ENCODE results near the gene TMEM117.
"Not testable (repeated sequence)": the region's sequence is repeated elsewhere in the genome, so short reads cannot be mapped to it uniquely, and the experiment has no call there.

TMEM117 gene

DNA sequence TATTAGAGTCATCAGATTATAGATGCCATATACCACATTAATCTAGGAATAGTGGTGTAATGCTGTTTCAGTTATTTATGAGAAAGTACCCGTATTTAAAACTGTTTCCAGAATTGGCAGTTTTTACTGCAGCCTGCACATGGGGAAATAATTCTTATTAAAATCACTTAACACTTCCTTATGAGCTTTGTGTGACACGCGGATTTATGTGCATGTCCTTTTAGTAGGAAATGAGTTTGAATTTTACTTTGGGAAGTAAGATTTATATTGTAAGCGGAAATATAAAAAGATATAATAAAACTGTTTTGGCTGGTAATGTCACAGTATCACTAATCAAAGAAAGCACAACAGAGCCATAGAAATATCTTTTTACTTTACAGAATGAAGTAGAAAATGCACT is 132.9 kb downstream of the TMEM117 start:
- DNase-seq: no peak

DNA sequence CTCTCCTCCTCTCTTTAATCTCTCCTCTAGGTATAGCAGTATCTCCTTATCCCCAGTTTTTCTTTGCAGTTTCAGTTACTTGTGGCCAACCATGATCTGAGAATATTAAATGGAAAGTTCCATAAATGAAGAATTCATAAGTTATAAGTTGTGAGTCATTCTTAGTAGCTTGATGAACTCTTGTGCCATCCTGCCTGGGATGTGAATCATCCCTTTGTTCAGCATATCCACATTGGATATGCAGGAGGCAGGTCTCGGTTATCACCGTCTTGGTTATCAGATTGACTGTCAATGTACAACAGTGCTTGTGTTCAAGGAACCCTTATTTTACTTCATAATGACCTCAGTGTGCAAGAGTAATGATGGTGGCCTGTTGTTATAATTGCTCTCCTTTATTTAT is 134.0 kb downstream of the TMEM117 start:
- no peak for DNase-seq

GRCh38 chr12:43973385-43973784 is 137.5 kb downstream of the TMEM117 start:
- no peak for DNase-seq

DNA sequence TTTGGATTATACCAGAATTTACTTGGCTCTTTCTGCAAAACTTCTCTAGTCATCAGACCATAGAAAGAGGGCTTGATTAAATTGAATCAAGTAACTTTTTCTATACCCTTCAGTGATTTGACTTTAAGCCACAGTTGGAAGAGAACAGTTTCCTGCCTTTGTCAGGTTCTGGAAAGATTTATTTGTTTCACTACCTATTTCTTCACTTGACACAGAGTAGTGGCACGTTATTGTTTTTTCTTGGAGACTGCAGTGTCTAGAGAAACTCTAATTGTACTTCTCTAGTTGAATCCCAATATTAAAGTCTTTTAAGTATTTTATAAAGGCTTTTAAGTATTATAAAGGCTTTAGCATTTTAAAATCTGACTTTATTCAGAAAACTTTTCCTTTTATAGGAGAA is 138.1 kb downstream of the TMEM117 start:
- DNase-seq: no peak

- no peak for DNase-seq
Measured at GRCh38 chr12:43976027-43976426, 140.1 kb downstream of the TMEM117 start.

DNA sequence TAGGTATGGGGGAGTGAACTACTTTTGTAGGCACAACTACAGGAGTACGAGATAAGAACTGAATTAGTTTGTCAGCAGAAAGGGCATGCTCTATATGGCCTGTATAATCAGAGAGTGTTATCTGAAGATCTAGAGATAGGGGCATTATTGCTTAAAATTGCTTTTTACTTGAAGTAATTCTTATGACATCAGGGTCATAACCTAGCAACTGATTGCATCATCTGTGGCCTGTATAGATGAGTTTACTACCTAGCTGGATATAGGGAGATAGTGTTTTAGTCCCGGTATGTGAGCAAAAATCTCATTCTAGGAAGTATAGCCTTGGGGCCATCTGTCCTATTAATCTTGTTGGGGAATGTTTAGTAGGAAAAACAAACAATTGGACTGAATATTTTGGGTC is 142.7 kb downstream of the TMEM117 start:
- no peak for DNase-seq

GRCh38 chr12:43979450-43979849 is 143.6 kb downstream of the TMEM117 start:
- no peak for DNase-seq

DNA sequence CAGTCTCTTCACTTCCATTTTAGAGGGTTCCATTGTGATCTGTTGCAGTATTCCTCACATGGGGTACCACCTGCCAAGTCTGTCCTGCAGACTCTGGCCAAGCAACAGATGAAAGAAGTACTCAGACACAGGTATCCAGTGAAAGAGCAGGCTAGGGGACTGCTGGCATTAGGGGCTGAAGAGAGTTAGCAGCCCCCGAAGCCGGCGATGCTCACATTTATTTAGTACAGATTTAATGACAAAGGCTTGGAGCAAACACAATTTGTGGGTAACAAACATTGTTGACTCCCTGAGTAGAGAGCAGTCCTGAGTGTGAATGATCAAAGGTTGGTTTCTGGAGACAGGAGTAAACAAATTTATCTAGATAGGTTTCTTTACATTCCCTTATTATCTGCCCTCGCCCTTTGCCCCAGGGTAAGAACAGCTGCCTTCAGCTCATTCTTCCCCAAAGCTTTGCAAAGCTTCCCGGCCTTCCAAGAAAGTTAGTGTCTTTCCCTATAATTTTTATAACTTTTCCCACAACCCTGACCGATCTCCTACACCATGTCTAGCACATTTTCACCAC is 144.8 kb downstream of the TMEM117 start:
- no peak for DNase-seq

- DNase-seq: no peak
Measured at GRCh38 chr12:43981726-43982125, 145.8 kb downstream of the TMEM117 start.

GRCh38 chr12:43982544-43982943 is 146.7 kb downstream of the TMEM117 start:
- DNase-seq: no peak

GRCh38 chr12:43988838-43989560 is 153.1 kb downstream of the TMEM117 start:
- DNase-seq: no peak

GRCh38 chr12:43992856-43993255 is 157.0 kb downstream of the TMEM117 start:
- no peak for DNase-seq

- peak; percentile 30 for DNase-seq
Measured at GRCh38 chr12:44000309-44000952, 164.6 kb downstream of the TMEM117 start.

- no peak for DNase-seq
Measured at GRCh38 chr12:44002607-44003006, 166.7 kb downstream of the TMEM117 start.

DNA sequence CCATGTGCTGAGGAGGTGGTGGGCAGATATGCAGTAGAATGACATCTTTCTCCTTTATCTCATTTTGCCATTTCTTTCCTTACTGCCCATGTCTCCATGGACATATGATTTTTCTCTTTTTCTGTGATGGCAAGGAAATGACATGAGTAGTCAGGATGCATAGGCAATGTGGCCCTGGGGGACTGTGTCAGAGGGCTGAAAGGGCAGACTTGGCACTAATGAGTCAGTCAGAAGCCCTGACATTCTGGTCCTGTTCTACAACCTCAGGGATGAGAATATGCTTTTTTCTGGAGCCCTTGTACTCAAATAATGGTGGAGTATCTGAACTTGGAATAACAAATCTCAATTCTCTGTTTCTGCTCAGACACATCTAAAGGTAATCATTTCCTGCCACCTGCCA is 167.8 kb downstream of the TMEM117 start:
- no peak for DNase-seq

DNA sequence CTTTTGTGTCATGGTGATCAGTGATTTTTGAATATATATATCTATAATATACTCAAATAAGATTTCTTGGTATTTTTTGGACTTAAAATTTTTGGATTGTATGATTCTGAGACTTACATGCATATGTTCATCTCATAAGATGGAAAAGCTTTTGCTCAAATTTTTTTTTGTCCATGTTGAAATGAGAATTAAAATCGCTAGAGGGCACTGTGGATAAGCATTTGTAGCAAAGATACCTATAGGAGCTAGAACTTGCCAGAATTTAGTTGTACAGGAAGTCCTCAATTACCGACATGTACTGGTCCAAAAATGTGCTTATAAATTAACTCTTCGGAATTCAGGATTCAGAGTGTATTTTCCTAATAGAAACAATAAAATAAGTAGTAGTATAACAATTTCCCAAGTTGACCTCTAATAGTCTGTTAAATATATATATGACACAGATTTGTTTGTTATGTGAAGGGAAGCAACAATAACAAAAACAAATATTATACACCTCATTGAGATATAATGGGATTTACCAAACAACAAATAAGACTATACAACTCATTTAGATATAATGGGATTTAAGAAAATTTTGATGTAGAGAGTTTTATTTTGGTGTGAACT is 179.6 kb downstream of the TMEM117 start:
- no peak for DNase-seq

DNA sequence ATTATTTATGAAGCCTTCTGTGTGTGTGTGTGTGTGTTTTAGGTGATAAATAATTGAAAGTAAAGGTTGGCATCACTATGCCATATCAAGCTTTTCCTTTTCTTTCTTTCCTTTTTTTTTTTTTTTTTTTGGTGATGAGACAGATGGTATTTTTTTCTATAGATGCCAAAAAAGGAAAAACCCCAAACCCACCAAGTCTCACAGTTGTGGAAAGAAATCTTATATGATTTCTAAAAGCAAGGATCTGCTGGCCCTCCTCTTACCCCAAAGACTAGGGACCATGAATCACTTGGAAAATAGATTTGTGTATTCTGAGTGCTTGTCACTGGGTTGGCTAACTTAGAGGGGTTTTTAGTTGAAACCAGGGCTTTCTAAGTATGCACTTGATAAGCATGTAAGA is 181.3 kb downstream of the TMEM117 start:
- DNase-seq: no peak

GRCh38 chr12:44019118-44019517 is 183.2 kb downstream of the TMEM117 start:
- DNase-seq: no peak

DNA sequence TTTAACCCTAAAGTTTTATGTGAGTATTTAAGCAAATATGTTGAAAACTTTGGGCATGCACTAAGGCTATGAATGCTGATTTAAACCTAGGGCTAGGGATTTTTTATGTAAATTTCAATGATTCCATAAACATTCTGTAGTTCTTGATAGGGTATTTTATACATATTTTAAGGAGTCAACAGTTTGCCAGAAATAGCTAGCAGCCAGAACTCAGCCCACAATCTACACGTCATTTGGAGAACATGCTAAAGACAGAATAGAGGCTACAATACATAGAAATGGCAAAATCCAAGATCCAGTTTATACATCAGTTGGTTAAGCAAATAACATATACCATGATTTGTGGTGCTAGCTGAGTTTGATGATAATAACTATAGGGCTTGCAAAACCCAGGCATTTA is 184.7 kb downstream of the TMEM117 start:
- DNase-seq: no peak

- DNase-seq: no peak
Measured at GRCh38 chr12:44021471-44021971, 185.6 kb downstream of the TMEM117 start.

DNA sequence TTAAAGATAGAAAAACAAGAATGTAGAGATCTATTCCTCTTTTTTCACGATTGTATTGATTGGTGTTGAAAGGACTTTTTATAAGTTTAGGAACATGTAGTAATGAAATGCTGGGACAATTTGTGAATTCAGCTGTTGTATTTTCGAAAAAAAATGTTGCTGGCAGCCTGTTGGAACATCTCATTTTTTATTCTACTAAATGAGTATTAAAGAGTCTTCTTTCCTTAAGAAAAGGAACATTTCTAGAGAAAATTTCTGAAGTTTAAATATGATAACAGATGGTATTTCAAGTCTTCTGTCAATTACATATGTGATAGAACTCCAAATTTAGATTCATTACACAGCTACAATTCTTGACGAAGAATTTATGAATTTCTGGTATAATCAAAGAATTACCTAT is 189.6 kb downstream of the TMEM117 start:
- DNase-seq: no peak

- no peak for DNase-seq
Measured at GRCh38 chr12:44026046-44026445, 190.2 kb downstream of the TMEM117 start.

DNA sequence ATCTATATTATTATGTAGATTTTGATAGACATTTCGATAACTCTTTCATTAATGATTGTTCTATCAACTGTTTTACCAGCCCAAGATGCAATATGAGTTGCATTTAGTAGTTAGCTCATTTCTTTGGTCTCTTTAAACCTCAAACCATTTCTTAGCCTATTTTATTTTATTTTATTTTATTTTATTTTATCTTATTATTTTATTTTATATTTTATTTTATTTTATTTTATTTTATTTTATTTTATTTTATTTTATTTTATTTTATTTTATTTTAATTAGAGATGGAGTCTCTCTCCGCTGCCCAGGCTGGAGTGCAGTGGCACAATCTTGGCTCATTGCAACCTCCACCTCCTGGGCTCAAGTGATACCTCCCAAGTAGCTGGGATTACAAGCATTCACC is 191.0 kb downstream of the TMEM117 start:
- not testable (repeated sequence) for DNase-seq

- no peak for DNase-seq
Measured at GRCh38 chr12:44029194-44029593, 193.3 kb downstream of the TMEM117 start.

Measured in activated CD4-positive, alpha-beta T cell treated with anti-CD3 and anti-CD28 coated beads for 48 hours (primary cell).